OCI-LY1 (cell line): ENCODE measurements around the gene STAU1.
"Not testable (repeated sequence)": the region's sequence is repeated elsewhere in the genome, so short reads cannot be mapped to it uniquely, and the experiment has no call there.

Experiments used
- H2AFZ ChIP-seq: fragments of 200-600 bp; sonication (generic), shearing (Covaris generic); 2 replicates; pipeline ENCODE4 v1.6.0; 2014; ENCODE audit warnings: antibody characterized with exemption, mild to moderate bottlenecking, low read length
- H3F3A ChIP-seq: fragments of 200-600 bp; sonication (generic), shearing (Covaris generic); 2 replicates; pipeline ENCODE4 v1.6.0; 2014; ENCODE audit warnings: mild to moderate bottlenecking, antibody characterized with exemption, low read length, moderate library complexity; ENCODE audit not compliant: insufficient read depth
- H3K27ac ChIP-seq: fragments of 200-600 bp; sonication (generic); 2 replicates; pipeline ENCODE4 v1.5.1; 2014; ENCODE audit warnings: low read length, mixed run types, mild to moderate bottlenecking, low read depth; ENCODE audit not compliant: poor library complexity, severe bottlenecking
- H3K27me3 ChIP-seq: fragments of 200-600 bp; sonication (generic); 2 replicates; pipeline ENCODE4 v1.6.0; 2014; ENCODE audit warnings: antibody characterized with exemption, mild to moderate bottlenecking, low read length, moderate library complexity; ENCODE audit not compliant: insufficient read depth
- H3K36me3 ChIP-seq: fragments of 200-600 bp; sonication (generic); 2 replicates; pipeline ENCODE4 v1.6.1; 2014; ENCODE audit warnings: mild to moderate bottlenecking, antibody characterized with exemption, low read length, moderate library complexity, mixed read lengths; ENCODE audit not compliant: insufficient read depth
- H3K4me1 ChIP-seq: fragments of 200-600 bp; sonication (generic); 2 replicates; pipeline ENCODE4 v1.5.1; 2014; ENCODE audit warnings: mild to moderate bottlenecking, low read length, moderate library complexity; ENCODE audit not compliant: insufficient read depth, severe bottlenecking
- H3K4me2 ChIP-seq: fragments of 200-600 bp; sonication (generic), shearing (Covaris generic); 2 replicates; pipeline ENCODE4 v1.6.1; 2014; ENCODE audit warnings: low read length
- H3K4me3 ChIP-seq: fragments of 200-600 bp; sonication (generic); 2 replicates; pipeline ENCODE4 v1.5.1; 2014; ENCODE audit warnings: low read length, low read depth, mild to moderate bottlenecking, mixed read lengths; ENCODE audit not compliant: poor library complexity, severe bottlenecking
- H3K79me2 ChIP-seq: fragments of 200-600 bp; shearing (Covaris generic); 2 replicates; pipeline ENCODE4 v1.6.1; 2016; ENCODE audit warnings: mixed run types, low read length, mixed read lengths; ENCODE audit not compliant: insufficient read depth
- H3K9ac ChIP-seq: fragments of 200-600 bp; sonication (generic), shearing (Covaris generic); 2 replicates; pipeline ENCODE4 v1.6.1; 2014; ENCODE audit warnings: mild to moderate bottlenecking, low read length, mixed read lengths
- H3K9me2 ChIP-seq: fragments of 200-600 bp; sonication (generic), shearing (Covaris generic); 2 replicates; pipeline ENCODE4 v1.6.1; 2014; ENCODE audit warnings: low read depth, mild to moderate bottlenecking, low read length, mixed read lengths
- H3K9me3 ChIP-seq: fragments of 200-600 bp; shearing (Covaris generic); 2 replicates; pipeline ENCODE4 v1.6.1; 2014; ENCODE audit warnings: low read length, mixed read lengths
- H4K20me1 ChIP-seq: fragments of 200-600 bp; sonication (generic), shearing (Covaris generic); 2 replicates; pipeline ENCODE4 v1.6.0; 2016; ENCODE audit warnings: mild to moderate bottlenecking, low read length; ENCODE audit not compliant: insufficient read depth
- EZH2 ChIP-seq: fragments of 200-600 bp; sonication (generic), shearing (Covaris generic); IDR thresholded peaks from 2 replicates; pipeline ENCODE4 v1.8.0; 2017; ENCODE audit warnings: borderline replicate concordance, mixed run types, mild to moderate bottlenecking, antibody characterized with exemption, low read length, moderate library complexity, mixed read lengths
- TF ChIP-seq, protein P1 (sequence below): fragments of 200-600 bp; sonication (generic), shearing (Covaris generic); IDR thresholded peaks from 2 replicates; pipeline ENCODE4 v1.5.1; 2017; ENCODE audit warnings: mild to moderate bottlenecking, antibody characterized with exemption, low read length, moderate library complexity, mixed read lengths

The STAU1 gene

DNA sequence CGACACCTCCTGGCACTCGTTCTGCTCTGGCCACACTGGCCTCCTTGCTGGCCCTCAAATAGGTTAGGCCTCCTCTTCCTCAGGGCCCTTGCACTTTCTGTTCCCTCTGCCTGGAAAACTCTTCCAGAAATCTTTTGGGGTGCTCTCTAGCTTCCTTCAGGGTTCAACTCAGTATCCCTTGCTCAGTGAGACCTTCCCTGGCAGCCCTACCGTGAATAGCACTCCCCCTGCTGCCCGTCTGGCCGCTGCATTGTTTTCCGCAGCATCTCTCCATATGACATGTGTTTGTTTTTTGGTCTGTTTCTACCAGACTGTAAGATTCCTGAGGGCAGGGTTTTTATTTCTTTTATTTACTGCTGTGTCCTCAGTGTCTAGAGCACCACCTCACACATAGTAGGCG is 37.8 kb upstream of the STAU1 start:
- Histone ChIP-seq H3K9me2 (no peaks in the 10 kb centered on the region), H3K9ac (no peak overlapping the region), H2AFZ (no peak overlapping the region), H3K4me2 (no peak overlapping the region), H3K4me3 (no peak overlapping the region), H4K20me1 (no peaks in the 10 kb centered on the region), H3K27me3 (no peaks in the 10 kb centered on the region), H3K4me1 (no peaks in the 10 kb centered on the region), H3F3A (no peaks in the 10 kb centered on the region), H3K36me3 (peaks cover 90% of the 10 kb centered on the region), H3K79me2 (no peaks in the 10 kb centered on the region), H3K27ac (no peak overlapping the region), H3K9me3 (no peaks in the 10 kb centered on the region)
- TF ChIP-seq, protein P1, sequence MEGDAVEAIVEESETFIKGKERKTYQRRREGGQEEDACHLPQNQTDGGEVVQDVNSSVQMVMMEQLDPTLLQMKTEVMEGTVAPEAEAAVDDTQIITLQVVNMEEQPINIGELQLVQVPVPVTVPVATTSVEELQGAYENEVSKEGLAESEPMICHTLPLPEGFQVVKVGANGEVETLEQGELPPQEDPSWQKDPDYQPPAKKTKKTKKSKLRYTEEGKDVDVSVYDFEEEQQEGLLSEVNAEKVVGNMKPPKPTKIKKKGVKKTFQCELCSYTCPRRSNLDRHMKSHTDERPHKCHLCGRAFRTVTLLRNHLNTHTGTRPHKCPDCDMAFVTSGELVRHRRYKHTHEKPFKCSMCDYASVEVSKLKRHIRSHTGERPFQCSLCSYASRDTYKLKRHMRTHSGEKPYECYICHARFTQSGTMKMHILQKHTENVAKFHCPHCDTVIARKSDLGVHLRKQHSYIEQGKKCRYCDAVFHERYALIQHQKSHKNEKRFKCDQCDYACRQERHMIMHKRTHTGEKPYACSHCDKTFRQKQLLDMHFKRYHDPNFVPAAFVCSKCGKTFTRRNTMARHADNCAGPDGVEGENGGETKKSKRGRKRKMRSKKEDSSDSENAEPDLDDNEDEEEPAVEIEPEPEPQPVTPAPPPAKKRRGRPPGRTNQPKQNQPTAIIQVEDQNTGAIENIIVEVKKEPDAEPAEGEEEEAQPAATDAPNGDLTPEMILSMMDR = no peak
- TF ChIP-seq EZH2 = no peak

DNA sequence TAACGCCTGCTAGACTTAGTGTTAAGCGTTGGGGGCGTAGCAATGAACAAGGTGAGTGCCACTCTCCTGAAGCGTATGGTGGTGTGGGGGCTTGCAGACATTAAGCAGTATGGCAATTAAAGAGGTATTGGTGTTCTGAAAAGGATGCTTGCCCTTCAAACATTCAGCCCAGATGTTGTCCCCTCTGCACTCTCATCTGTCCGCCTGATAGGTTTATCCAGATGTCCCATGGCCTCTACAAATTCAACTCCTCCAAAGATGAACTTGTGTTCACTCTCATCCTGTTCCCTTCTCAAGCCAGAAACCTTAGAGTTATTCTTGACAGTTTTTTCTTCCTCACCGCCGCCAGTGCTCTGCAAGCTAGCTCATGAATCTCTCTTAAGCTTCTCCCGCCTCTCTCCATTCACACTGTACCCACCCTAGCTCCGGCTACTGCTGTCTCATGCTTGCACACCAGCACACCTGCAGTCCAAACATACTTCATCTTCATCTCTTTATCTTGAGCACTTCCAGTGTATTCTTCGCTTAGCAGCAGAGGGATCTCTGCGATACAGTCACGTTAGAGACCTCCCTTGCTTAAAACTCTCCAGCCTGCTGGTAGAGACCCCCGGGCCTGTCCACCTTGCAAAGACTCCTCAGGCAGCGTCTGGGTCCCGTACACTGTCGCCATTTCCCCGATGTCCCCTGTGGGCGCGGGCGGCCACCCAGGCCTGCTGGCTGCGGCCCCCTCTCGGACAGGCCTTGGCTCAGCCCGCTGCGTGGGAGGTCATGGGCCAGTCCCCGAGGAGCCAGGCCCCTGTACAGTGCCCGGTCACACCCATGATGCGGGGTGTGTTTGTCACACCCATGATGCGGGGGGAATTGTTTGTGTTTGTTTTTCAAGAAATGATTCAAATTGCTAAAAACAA is 32.0 kb upstream of the STAU1 start:
- peak overlapping the region; percentile 87 for H3K9ac ChIP-seq
- peak overlapping the region; percentile 90 for H3K4me3 ChIP-seq
- H3K79me2 ChIP-seq = peaks cover 15% of the 10 kb centered on the region
- H3K9me3 ChIP-seq = no peaks in the 10 kb centered on the region
- H2AFZ ChIP-seq = no peak overlapping the region
- peaks cover 37% of the 10 kb centered on the region for H3K36me3 ChIP-seq
- no peaks in the 10 kb centered on the region for H4K20me1 ChIP-seq
- peak overlapping the region; percentile 97 for H3K4me2 ChIP-seq
- no peaks in the 10 kb centered on the region for H3K9me2 ChIP-seq
- no peaks in the 10 kb centered on the region for H3F3A ChIP-seq
- H3K4me1 ChIP-seq = peaks cover 24% of the 10 kb centered on the region
- H3K27ac ChIP-seq = peak overlapping the region; percentile 45
- no peaks in the 10 kb centered on the region for H3K27me3 ChIP-seq
- TF ChIP-seq, protein P1 = no peak
- TF ChIP-seq EZH2 = no peak

DNA sequence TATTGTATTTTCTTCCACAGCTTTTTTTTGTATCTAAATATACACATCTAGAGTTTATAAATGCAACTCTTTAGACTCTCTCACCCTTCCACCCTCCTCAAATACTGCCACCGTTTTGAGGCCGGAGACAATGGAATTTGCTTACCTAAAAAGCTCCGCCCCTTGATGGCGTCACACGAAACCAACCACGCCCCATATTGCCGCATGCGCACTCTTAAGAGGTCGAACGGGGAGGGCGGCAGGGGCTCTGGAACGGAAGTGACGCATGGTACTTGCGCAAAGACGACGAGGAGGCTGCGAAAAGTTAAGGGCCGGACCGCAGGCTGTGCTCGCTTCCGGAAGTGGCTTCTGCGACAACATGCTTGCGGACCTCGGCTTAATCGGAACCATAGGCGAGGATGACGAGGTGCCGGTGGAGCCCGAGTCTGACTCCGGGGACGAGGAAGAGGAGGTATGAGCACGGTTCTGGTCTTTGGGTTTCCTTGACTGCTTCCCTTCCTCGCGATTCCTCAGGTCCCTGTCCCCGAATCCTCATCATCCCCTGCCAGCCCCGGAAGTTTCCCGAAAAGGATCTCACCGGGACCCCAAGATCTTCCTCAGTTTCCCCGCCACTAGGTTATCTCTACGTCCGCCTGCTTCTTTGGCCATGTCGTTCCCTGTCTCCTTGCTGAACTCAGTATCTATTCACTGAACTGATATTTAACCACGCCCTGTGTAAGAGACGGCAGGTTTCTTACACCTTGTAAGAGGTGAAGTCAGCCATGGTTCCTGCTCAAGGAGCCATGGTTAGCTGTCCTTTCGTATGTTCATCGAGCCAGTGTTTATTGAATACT is 31.2 kb upstream of the STAU1 start, which contains the start of gene DDX27:
Gene DDX27, plus strand, starts transcription at position 326 of the 833 bp plus-strand sequence. Its CDS starts 33 bp downstream, at position 359.
- Histone ChIP-seq H3K36me3 (peaks cover 28% of the 10 kb centered on the region), H3K9ac (peak within 1 kb of the TSS; percentile 87), H3K4me1 (peaks cover 24% of the 10 kb centered on the region), H3K9me2 (no peaks in the 10 kb centered on the region), H3K79me2 (peaks cover 15% of the 10 kb centered on the region), H3K4me2 (peak within 1 kb of the TSS; percentile 97), H2AFZ (no peak within 1 kb of the TSS), H3F3A (no peaks in the 10 kb centered on the region), H3K9me3 (no peaks in the 10 kb centered on the region), H4K20me1 (no peaks in the 10 kb centered on the region), H3K27ac (peak within 1 kb of the TSS; percentile 45), H3K4me3 (peak within 1 kb of the TSS; percentile 90), H3K27me3 (no peaks in the 10 kb centered on the region)
- TF ChIP-seq, protein P1 = no peak
- no peak for TF ChIP-seq EZH2

DNA sequence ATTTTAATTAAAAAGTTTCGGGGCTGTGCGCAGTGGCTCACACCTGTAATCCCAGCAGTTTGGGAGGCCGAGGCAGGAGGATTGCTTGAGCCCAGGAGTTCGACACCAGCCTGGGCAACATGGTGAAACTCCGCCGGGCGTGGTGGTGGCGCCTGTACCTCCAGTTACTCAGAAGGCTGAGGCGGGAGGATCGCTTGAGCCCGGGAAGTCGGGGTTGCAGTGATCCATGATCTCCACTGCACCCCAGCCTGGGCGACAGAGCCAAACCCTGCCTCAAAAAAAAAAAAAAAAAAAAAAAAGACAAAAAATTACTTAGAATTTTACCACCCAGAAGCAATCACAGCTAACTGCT is 30.6 kb upstream of the STAU1 start:
- not testable (repeated sequence) for H3F3A ChIP-seq, H3K9me2 ChIP-seq, H2AFZ ChIP-seq, H3K27ac ChIP-seq, H3K27me3 ChIP-seq, H4K20me1 ChIP-seq, H3K9ac ChIP-seq, H3K9me3 ChIP-seq, H3K4me2 ChIP-seq
- Histone ChIP-seq H3K4me1 (peaks cover 24% of the 10 kb centered on the region), H3K79me2 (peaks cover 15% of the 10 kb centered on the region), H3K4me3 (peak overlapping the region; percentile 90), H3K36me3 (peaks cover 22% of the 10 kb centered on the region)
